ENCODE data around the gene SP100. TPM values are rescaled to one million over a fixed set of nuclear protein-coding genes. Genes with fewer than 3 reads are reported as not detected.
"Not testable (repeated sequence)": the region's sequence is repeated elsewhere in the genome, so short reads cannot be mapped to it uniquely, and the experiment has no call there.

The SP100 gene
- total RNA-seq, 2 donors from 2014 or later, result 0.11 to 0.70 TPM

- Histone ChIP-seq H3K9me3 (ENCODE audit: control insufficient read depth, low read length) (no peaks in the 10 kb centered on the region), H3K4me1 (ENCODE audit: control insufficient read depth, insufficient read depth, low read length) (no peaks in the 10 kb centered on the region), H3K36me3 (ENCODE audit: control insufficient read depth, insufficient read depth, low read length) (no peaks in the 10 kb centered on the region), H3K4me3 (ENCODE audit: low read length) (no peak overlapping the region), H3K9ac (ENCODE audit: extremely low read depth, low read length, poor library complexity, severe bottlenecking) (no peak overlapping the region), H3K27ac (ENCODE audit: low read depth, low read length) (no peak overlapping the region), H3K27me3 (ENCODE audit: control insufficient read depth, insufficient read depth, low read length, poor library complexity, severe bottlenecking) (no peaks in the 10 kb centered on the region)
- Mint-ChIP-seq H3K36me3 (ENCODE audit: low read depth) (no peaks in the 10 kb centered on the region), H3K27me3 (ENCODE audit: insufficient read depth) (no peaks in the 10 kb centered on the region), H3K4me1 (no peaks in the 10 kb centered on the region), H3K27ac (no peak overlapping the region), H3K9me3 (peaks cover 9% of the 10 kb centered on the region), H3K4me3 (no peak overlapping the region)
- DNase-seq, result no peak
- 88 to 89% methylated on average over 3 of the region's 3 CpGs for WGBS, 2 experiments (ENCODE audit: insufficient coverage in 1 of 2, insufficient read length in 1 of 2)
- TF ChIP-seq CTCF (conservative IDR thresholded peaks at IDR 0.05), result no peak
Measured at GRCh38 chr2:230473378-230473777, 57.4 kb downstream of the SP100 start.

GRCh38 chr2:230475143-230475542 lies 59.1 kb downstream of the SP100 start:
- Mint-ChIP-seq H3K27ac (no peak overlapping the region), H3K4me1 (no peaks in the 10 kb centered on the region), H3K4me3 (no peak overlapping the region), H3K36me3 (ENCODE audit: low read depth) (no peaks in the 10 kb centered on the region), H3K9me3 (peaks cover 9% of the 10 kb centered on the region), H3K27me3 (ENCODE audit: insufficient read depth) (no peaks in the 10 kb centered on the region)
- Histone ChIP-seq H3K27me3 (ENCODE audit: control insufficient read depth, insufficient read depth, low read length, poor library complexity, severe bottlenecking) (no peaks in the 10 kb centered on the region), H3K4me3 (ENCODE audit: low read length) (no peak overlapping the region), H3K27ac (ENCODE audit: low read depth, low read length) (no peak overlapping the region), H3K36me3 (ENCODE audit: control insufficient read depth, insufficient read depth, low read length) (no peaks in the 10 kb centered on the region), H3K9ac (ENCODE audit: extremely low read depth, low read length, poor library complexity, severe bottlenecking) (no peak overlapping the region), H3K4me1 (ENCODE audit: control insufficient read depth, insufficient read depth, low read length) (no peaks in the 10 kb centered on the region), H3K9me3 (ENCODE audit: control insufficient read depth, low read length) (no peaks in the 10 kb centered on the region)
- TF ChIP-seq CTCF (conservative IDR thresholded peaks at IDR 0.05), result no peak
- 100% methylated on average over 1 of the region's 1 CpG for WGBS, 2 experiments (ENCODE audit: insufficient coverage in 1 of 2, insufficient read length in 1 of 2)
- no peak for DNase-seq

GRCh38 chr2:230485801-230486341 lies 69.9 kb downstream of the SP100 start:
- Histone ChIP-seq H3K9ac (ENCODE audit: extremely low read depth, low read length, poor library complexity, severe bottlenecking) (no peak overlapping the region), H3K27me3 (ENCODE audit: control insufficient read depth, insufficient read depth, low read length, poor library complexity, severe bottlenecking) (no peaks in the 10 kb centered on the region), H3K4me3 (ENCODE audit: low read length) (no peak overlapping the region), H3K4me1 (ENCODE audit: control insufficient read depth, insufficient read depth, low read length) (no peaks in the 10 kb centered on the region), H3K27ac (ENCODE audit: low read depth, low read length) (no peak overlapping the region), H3K9me3 (ENCODE audit: control insufficient read depth, low read length) (no peaks in the 10 kb centered on the region), H3K36me3 (ENCODE audit: control insufficient read depth, insufficient read depth, low read length) (no peaks in the 10 kb centered on the region)
- 82 to 84% methylated on average over 2 to 4 of the region's 4 CpGs for WGBS, 2 experiments (ENCODE audit: insufficient coverage in 1 of 2, insufficient read length in 1 of 2)
- H3K4me1 Mint-ChIP-seq, result no peaks in the 10 kb centered on the region
- no peak for DNase-seq
- peaks cover 6% of the 10 kb centered on the region for H3K9me3 Mint-ChIP-seq
- no peak overlapping the region for H3K27ac Mint-ChIP-seq
- no peaks in the 10 kb centered on the region for H3K36me3 Mint-ChIP-seq (ENCODE audit: low read depth)
- no peak overlapping the region for H3K4me3 Mint-ChIP-seq
- H3K27me3 Mint-ChIP-seq (ENCODE audit: insufficient read depth), result no peaks in the 10 kb centered on the region
- no peak for TF ChIP-seq CTCF (conservative IDR thresholded peaks at IDR 0.05)

GRCh38 chr2:230491219-230491618 lies 75.2 kb downstream of the SP100 start:
- not testable (repeated sequence) for DNase-seq; H3K4me3 ChIP-seq (ENCODE audit: low read length); H3K27ac Mint-ChIP-seq; H3K27me3 ChIP-seq (ENCODE audit: control insufficient read depth, insufficient read depth, low read length, poor library complexity, severe bottlenecking); H3K4me1 ChIP-seq (ENCODE audit: control insufficient read depth, insufficient read depth, low read length); H3K36me3 ChIP-seq (ENCODE audit: control insufficient read depth, insufficient read depth, low read length); H3K9me3 Mint-ChIP-seq; H3K4me3 Mint-ChIP-seq; H3K9ac ChIP-seq (ENCODE audit: extremely low read depth, low read length, poor library complexity, severe bottlenecking); H3K4me1 Mint-ChIP-seq; H3K27ac ChIP-seq (ENCODE audit: low read depth, low read length); H3K36me3 Mint-ChIP-seq (ENCODE audit: low read depth); H3K9me3 ChIP-seq (ENCODE audit: control insufficient read depth, low read length); H3K27me3 Mint-ChIP-seq (ENCODE audit: insufficient read depth)
- 42 to 50% methylated on average over 2 of the region's 2 CpGs for WGBS, 2 experiments (ENCODE audit: insufficient coverage in 1 of 2, insufficient read length in 1 of 2)

Measured in endodermal cell (in vitro differentiated cells).